ENCODE data around the gene NAA80. TPM values are rescaled to one million over a fixed set of nuclear protein-coding genes. Genes with fewer than 3 reads are reported as not detected.

NAA80 gene
- total RNA-seq, 1 donor = 6.5 TPM

DNA sequence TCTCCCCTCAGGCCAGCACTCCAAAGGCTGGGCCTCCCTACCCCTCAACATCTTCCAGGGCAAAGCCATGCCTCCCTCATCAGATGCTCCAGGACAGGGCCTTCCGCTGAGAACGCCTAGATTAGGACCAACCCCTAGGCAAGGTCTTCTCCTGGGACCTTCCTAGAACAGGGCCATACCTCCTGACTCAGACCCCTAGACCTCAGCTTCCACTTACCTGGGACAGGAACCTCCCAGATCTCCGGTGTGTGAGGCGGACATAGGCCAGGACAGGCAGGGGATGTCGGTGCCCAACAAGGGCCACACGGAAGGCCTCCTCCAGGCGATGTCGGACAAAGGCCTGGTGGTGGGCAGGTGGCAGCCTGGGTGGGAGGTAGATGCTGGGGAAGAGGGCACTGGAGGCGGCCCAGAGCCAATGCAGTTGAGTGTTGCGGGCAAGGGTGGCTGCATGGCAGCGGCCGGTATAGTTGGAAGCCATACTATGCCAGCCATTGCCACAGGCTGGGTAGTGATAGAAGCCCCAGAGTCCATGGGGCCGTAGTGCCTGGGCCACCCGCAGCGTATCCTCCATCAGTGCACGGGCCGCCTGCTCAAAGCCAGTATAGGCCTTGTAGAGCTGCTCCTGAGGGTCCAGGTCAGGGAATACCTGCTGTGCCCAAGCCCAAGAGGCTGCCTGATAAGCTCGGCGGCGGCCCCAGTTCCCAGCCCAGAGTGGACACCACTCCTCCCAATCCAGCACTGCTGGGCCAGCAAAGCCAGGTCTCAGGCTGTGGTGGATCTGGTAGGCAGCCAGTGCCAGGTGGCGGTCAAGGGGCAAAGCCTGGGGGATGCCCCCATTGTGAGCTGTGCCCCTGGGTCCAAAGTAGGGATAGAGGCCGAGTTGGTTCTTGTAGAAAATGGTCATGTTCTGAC is 4.5 kb downstream of the NAA80 start:
- no peak for TF ChIP-seq CTCF (IDR thresholded peaks at IDR 0.05; ENCODE audit: insufficient read depth, low read depth, low read length)
- DNase-seq (ENCODE audit: low read depth) = no peak
- H3K4me3 ChIP-seq (ENCODE audit: low read depth, low read length) = no peak overlapping the region

DNA sequence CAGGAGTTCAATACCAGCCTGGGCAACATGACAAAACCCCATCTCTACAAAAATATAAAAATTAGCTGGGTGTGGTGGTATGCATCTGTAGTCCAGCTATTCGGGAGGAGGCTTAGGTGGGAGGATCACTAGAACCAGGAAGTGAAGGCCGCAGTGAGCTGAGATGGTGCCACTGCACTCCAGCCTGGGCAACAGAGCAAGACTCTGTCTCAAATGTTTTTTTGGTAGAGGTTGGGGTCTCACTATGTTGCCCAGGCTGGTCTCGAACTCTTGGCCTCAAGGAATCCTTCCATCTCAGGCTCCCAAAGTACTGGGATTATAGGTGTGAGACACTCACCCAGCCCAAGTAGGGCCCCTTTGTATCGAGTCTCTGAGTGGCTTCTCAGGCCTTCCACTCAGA is 5.1 kb downstream of the NAA80 start:
- H3K4me3 ChIP-seq (ENCODE audit: low read depth, low read length) = no peak overlapping the region
- no peak for TF ChIP-seq CTCF (IDR thresholded peaks at IDR 0.05; ENCODE audit: insufficient read depth, low read depth, low read length)
- no peak for DNase-seq (ENCODE audit: low read depth)

- TF ChIP-seq CTCF (IDR thresholded peaks at IDR 0.05; ENCODE audit: insufficient read depth, low read depth, low read length) = no peak
- DNase-seq (ENCODE audit: low read depth) = no peak
- no peak overlapping the region for H3K4me3 ChIP-seq (ENCODE audit: low read depth, low read length)
Measured at GRCh38 chr3:50293079-50293801, 6.0 kb downstream of the NAA80 start.

- TF ChIP-seq CTCF (IDR thresholded peaks at IDR 0.05; ENCODE audit: insufficient read depth, low read depth, low read length) = no peak
- peak within 1 kb of the TSS; percentile 80 for H3K4me3 ChIP-seq (ENCODE audit: low read depth, low read length)
- DNase-seq (ENCODE audit: low read depth) = peak; percentile 97
Measured at GRCh38 chr3:50292159-50293078, 6.8 kb downstream of the NAA80 start, which contains the start of gene IFRD2. Gene IFRD2, minus strand, starts transcription at chr3:50292429. Its CDS starts 155 bp downstream, at chr3:50292274.

- no peak for DNase-seq (ENCODE audit: low read depth)
- no peak overlapping the region for H3K4me3 ChIP-seq (ENCODE audit: low read depth, low read length)
- TF ChIP-seq CTCF (IDR thresholded peaks at IDR 0.05; ENCODE audit: insufficient read depth, low read depth, low read length) = no peak
Measured at GRCh38 chr3:50290161-50290641, 9.0 kb downstream of the NAA80 start.

- TF ChIP-seq CTCF (IDR thresholded peaks at IDR 0.05; ENCODE audit: insufficient read depth, low read depth, low read length) = no peak
- no peak for DNase-seq (ENCODE audit: low read depth)
- no peak overlapping the region for H3K4me3 ChIP-seq (ENCODE audit: low read depth, low read length)
Measured at GRCh38 chr3:50289130-50289529, 10.1 kb downstream of the NAA80 start.

Data from fibroblast of villous mesenchyme (primary cell).